ENCODE measurements around the gene EPS8L2. TPM values are rescaled to one million over a fixed set of nuclear protein-coding genes. Genes with fewer than 3 reads are reported as not detected.

The EPS8L2 gene
- total RNA-seq, 1 donor from 2014 or later: 12.7 TPM

GRCh38 chr11:727281-727701 is 21.3 kb downstream of the EPS8L2 start:
- Mint-ChIP-seq H3K27ac (ENCODE audit: unreplicated experiment) (no peak overlapping the region), H3K27me3 (ENCODE audit: unreplicated experiment) (peaks cover 6% of the 10 kb centered on the region), H3K4me3 (ENCODE audit: unreplicated experiment) (no peak overlapping the region), H3K9me3 (ENCODE audit: unreplicated experiment) (peaks cover 3% of the 10 kb centered on the region), H3K36me3 (ENCODE audit: unreplicated experiment) (no peaks in the 10 kb centered on the region), H3K4me1 (ENCODE audit: low read depth, unreplicated experiment) (no peaks in the 10 kb centered on the region)
- no peak for TF ChIP-seq CTCF (IDR thresholded peaks at IDR 0.05; ENCODE audit: partially characterized antibody, unreplicated experiment)
- no peak for DNase-seq

- TF ChIP-seq CTCF (IDR thresholded peaks at IDR 0.05; ENCODE audit: partially characterized antibody, unreplicated experiment): peak; percentile 97
- H3K4me3 Mint-ChIP-seq (ENCODE audit: unreplicated experiment): no peak overlapping the region
- H3K36me3 Mint-ChIP-seq (ENCODE audit: unreplicated experiment): no peaks in the 10 kb centered on the region
- no peaks in the 10 kb centered on the region for H3K4me1 Mint-ChIP-seq (ENCODE audit: low read depth, unreplicated experiment)
- peak; percentile 83 for DNase-seq
- H3K9me3 Mint-ChIP-seq (ENCODE audit: unreplicated experiment): peaks cover 3% of the 10 kb centered on the region
- peaks cover 6% of the 10 kb centered on the region for H3K27me3 Mint-ChIP-seq (ENCODE audit: unreplicated experiment)
- no peak overlapping the region for H3K27ac Mint-ChIP-seq (ENCODE audit: unreplicated experiment)
Observed at GRCh38 chr11:727859-728748, 22.1 kb downstream of the EPS8L2 start.

- DNase-seq: no peak
Observed at GRCh38 chr11:728901-729491, 23.0 kb downstream of the EPS8L2 start.

GRCh38 chr11:729492-730074 is 23.6 kb downstream of the EPS8L2 start:
- H3K4me3 Mint-ChIP-seq (ENCODE audit: unreplicated experiment): no peak overlapping the region
- H3K27ac Mint-ChIP-seq (ENCODE audit: unreplicated experiment): no peak overlapping the region
- TF ChIP-seq CTCF (IDR thresholded peaks at IDR 0.05; ENCODE audit: partially characterized antibody, unreplicated experiment): no peak
- peaks cover 3% of the 10 kb centered on the region for H3K9me3 Mint-ChIP-seq (ENCODE audit: unreplicated experiment)
- no peak for DNase-seq
- H3K36me3 Mint-ChIP-seq (ENCODE audit: unreplicated experiment): no peaks in the 10 kb centered on the region
- H3K27me3 Mint-ChIP-seq (ENCODE audit: unreplicated experiment): peaks cover 1% of the 10 kb centered on the region
- no peaks in the 10 kb centered on the region for H3K4me1 Mint-ChIP-seq (ENCODE audit: low read depth, unreplicated experiment)

More at GRCh38 chr11:728901-729491, 23.0 kb downstream of the EPS8L2 start:
- no peak overlapping the region for H3K27ac Mint-ChIP-seq (ENCODE audit: unreplicated experiment)
- peaks cover 3% of the 10 kb centered on the region for H3K9me3 Mint-ChIP-seq (ENCODE audit: unreplicated experiment)
- H3K27me3 Mint-ChIP-seq (ENCODE audit: unreplicated experiment): peaks cover 3% of the 10 kb centered on the region
- no peaks in the 10 kb centered on the region for H3K36me3 Mint-ChIP-seq (ENCODE audit: unreplicated experiment)
- TF ChIP-seq CTCF (IDR thresholded peaks at IDR 0.05; ENCODE audit: partially characterized antibody, unreplicated experiment): no peak
- no peaks in the 10 kb centered on the region for H3K4me1 Mint-ChIP-seq (ENCODE audit: low read depth, unreplicated experiment)
- H3K4me3 Mint-ChIP-seq (ENCODE audit: unreplicated experiment): no peak overlapping the region
